IPS-20b (cell line): ENCODE measurements around the gene GNG3.
"Not testable (repeated sequence)": the region's sequence is repeated elsewhere in the genome, so short reads cannot be mapped to it uniquely, and the experiment has no call there.

Experiments
- H3K27ac ChIP-seq: one replicate; pipeline ENCODE4 v1.5.1; 2013; ENCODE audit warnings: low read length
- H3K27me3 ChIP-seq: 2 replicates; pipeline ENCODE4 v1.6.1; 2013; ENCODE audit warnings: mild to moderate bottlenecking, low read length, inconsistent platforms; ENCODE audit not compliant: insufficient read depth
- H3K36me3 ChIP-seq: 2 replicates; pipeline ENCODE4 v1.6.1; 2013; ENCODE audit warnings: low read depth, mild to moderate bottlenecking, inconsistent platforms, low read length, moderate library complexity; ENCODE audit not compliant: insufficient read depth
- H3K4me1 ChIP-seq: 2 replicates; pipeline ENCODE4 v1.6.1; 2013; ENCODE audit warnings: mild to moderate bottlenecking, control low read depth, inconsistent platforms, low read length, moderate library complexity; ENCODE audit not compliant: insufficient read depth
- H3K4me3 ChIP-seq: 2 replicates; pipeline ENCODE4 v1.5.1; 2013; ENCODE audit warnings: mild to moderate bottlenecking, low read length, inconsistent platforms
- H3K9ac ChIP-seq: 2 replicates; pipeline ENCODE4 v1.6.1; 2013; ENCODE audit warnings: low read depth, mild to moderate bottlenecking, inconsistent platforms, low read length, moderate library complexity
- H3K9me3 ChIP-seq: 2 replicates; pipeline ENCODE4 v1.6.1; 2013; ENCODE audit warnings: mild to moderate bottlenecking, low read depth, low read length, inconsistent platforms; ENCODE audit not compliant: insufficient read depth

The GNG3 gene

GRCh38 chr11:62673196-62673525, 34.3 kb upstream of the GNG3 start:
- no peak overlapping the region for H3K27ac ChIP-seq
- H3K4me3 ChIP-seq: peak overlapping the region; percentile 88; the same call in 1 of the 2 replicates
- H3K36me3 ChIP-seq: peaks cover 42% of the 10 kb centered on the region
- H3K9ac ChIP-seq: no peak overlapping the region
- no peaks in the 10 kb centered on the region for H3K27me3 ChIP-seq
- H3K9me3 ChIP-seq: no peaks in the 10 kb centered on the region
- peaks cover 6% of the 10 kb centered on the region for H3K4me1 ChIP-seq

GRCh38 chr11:62675415-62675814, 32.1 kb upstream of the GNG3 start:
- H3K4me1 ChIP-seq, H3K4me3 ChIP-seq, H3K27ac ChIP-seq, H3K9ac ChIP-seq, H3K9me3 ChIP-seq, H3K27me3 ChIP-seq: not testable (repeated sequence)
- peaks cover 42% of the 10 kb centered on the region for H3K36me3 ChIP-seq

- Histone ChIP-seq H3K27me3 (no peaks in the 10 kb centered on the region), H3K27ac (no peak overlapping the region), H3K4me3 (no peak overlapping the region), H3K9me3 (no peaks in the 10 kb centered on the region), H3K9ac (no peak overlapping the region), H3K4me1 (peaks cover 7% of the 10 kb centered on the region), H3K36me3 (peaks cover 42% of the 10 kb centered on the region)
These were observed 30.8 kb upstream of the GNG3 start for GRCh38 chr11:62676698-62677097.

- H3K27me3 ChIP-seq: no peaks in the 10 kb centered on the region
- H3K36me3 ChIP-seq: peaks cover 42% of the 10 kb centered on the region
- no peak overlapping the region for H3K9ac ChIP-seq
- no peak overlapping the region for H3K4me3 ChIP-seq
- H3K9me3 ChIP-seq: no peaks in the 10 kb centered on the region
- H3K4me1 ChIP-seq: peaks cover 7% of the 10 kb centered on the region
- no peak overlapping the region for H3K27ac ChIP-seq
These were observed 30.3 kb upstream of the GNG3 start for GRCh38 chr11:62677156-62677555.

GRCh38 chr11:62677714-62678113, 29.8 kb upstream of the GNG3 start:
- Histone ChIP-seq H3K9me3 (no peaks in the 10 kb centered on the region), H3K27me3 (no peaks in the 10 kb centered on the region), H3K4me3 (peak overlapping the region; percentile 96), H3K36me3 (peaks cover 41% of the 10 kb centered on the region), H3K9ac (peak overlapping the region; percentile 95; the same call in 1 of the 2 replicates), H3K27ac (no peak overlapping the region), H3K4me1 (peaks cover 7% of the 10 kb centered on the region)

GRCh38 chr11:62678433-62678769, 29.1 kb upstream of the GNG3 start:
- peak overlapping the region; percentile 96 for H3K4me3 ChIP-seq
- H3K36me3 ChIP-seq: peaks cover 34% of the 10 kb centered on the region
- H3K9me3 ChIP-seq: no peaks in the 10 kb centered on the region
- H3K27ac ChIP-seq: peak overlapping the region; percentile 89
- H3K9ac ChIP-seq: peak overlapping the region; percentile 95
- H3K4me1 ChIP-seq: peaks cover 7% of the 10 kb centered on the region
- no peaks in the 10 kb centered on the region for H3K27me3 ChIP-seq

- Histone ChIP-seq H3K27ac (peak within 1 kb of the TSS; percentile 89), H3K4me1 (peaks cover 7% of the 10 kb centered on the region), H3K4me3 (peak within 1 kb of the TSS; percentile 96), H3K9me3 (no peaks in the 10 kb centered on the region), H3K36me3 (peaks cover 28% of the 10 kb centered on the region), H3K27me3 (no peaks in the 10 kb centered on the region), H3K9ac (peak within 1 kb of the TSS; percentile 95)
These were observed 28.4 kb upstream of the GNG3 start, which contains the start of gene UBXN1 for GRCh38 chr11:62678770-62679696. Gene UBXN1 (minus strand): TSS chr11:62679073. CDS start chr11:62678923, 150 bp downstream.

- Histone ChIP-seq H3K4me3 (no peak overlapping the region), H3K27me3 (no peaks in the 10 kb centered on the region), H3K9me3 (no peaks in the 10 kb centered on the region), H3K36me3 (peaks cover 22% of the 10 kb centered on the region), H3K9ac (no peak overlapping the region), H3K27ac (no peak overlapping the region), H3K4me1 (peaks cover 7% of the 10 kb centered on the region)
These were observed 26.6 kb upstream of the GNG3 start for GRCh38 chr11:62680825-62681240.

- Histone ChIP-seq H3K36me3 (peaks cover 7% of the 10 kb centered on the region), H3K4me3 (no peak overlapping the region), H3K4me1 (peaks cover 7% of the 10 kb centered on the region), H3K27me3 (no peaks in the 10 kb centered on the region), H3K9me3 (no peaks in the 10 kb centered on the region), H3K27ac (no peak overlapping the region), H3K9ac (no peak overlapping the region)
These were observed 25.0 kb upstream of the GNG3 start for GRCh38 chr11:62682518-62682917.

GRCh38 chr11:62687508-62688396, 19.7 kb upstream of the GNG3 start:
- Histone ChIP-seq H3K9ac (no peak overlapping the region), H3K4me3 (no peak overlapping the region), H3K9me3 (no peaks in the 10 kb centered on the region)

GRCh38 chr11:62688491-62688890, 19.0 kb upstream of the GNG3 start:
- H3K27ac ChIP-seq: no peak overlapping the region
- H3K36me3 ChIP-seq: peaks cover 36% of the 10 kb centered on the region
- H3K9me3 ChIP-seq: no peaks in the 10 kb centered on the region
- H3K4me3 ChIP-seq: no peak overlapping the region
- H3K4me1 ChIP-seq: no peaks in the 10 kb centered on the region
- H3K27me3 ChIP-seq: no peaks in the 10 kb centered on the region
- no peak overlapping the region for H3K9ac ChIP-seq

More at GRCh38 chr11:62687508-62688396, 19.7 kb upstream of the GNG3 start:
- Histone ChIP-seq H3K27me3 (no peaks in the 10 kb centered on the region), H3K36me3 (peaks cover 28% of the 10 kb centered on the region), H3K4me1 (no peaks in the 10 kb centered on the region), H3K27ac (no peak overlapping the region)
